Measurements from ENCODE around the gene C11orf24. TPM values are rescaled to one million over a fixed set of nuclear protein-coding genes. Genes with fewer than 3 reads are reported as not detected.

C11orf24 gene
- total RNA-seq, 1 donor from 2014 or later = 26.7 TPM

DNA sequence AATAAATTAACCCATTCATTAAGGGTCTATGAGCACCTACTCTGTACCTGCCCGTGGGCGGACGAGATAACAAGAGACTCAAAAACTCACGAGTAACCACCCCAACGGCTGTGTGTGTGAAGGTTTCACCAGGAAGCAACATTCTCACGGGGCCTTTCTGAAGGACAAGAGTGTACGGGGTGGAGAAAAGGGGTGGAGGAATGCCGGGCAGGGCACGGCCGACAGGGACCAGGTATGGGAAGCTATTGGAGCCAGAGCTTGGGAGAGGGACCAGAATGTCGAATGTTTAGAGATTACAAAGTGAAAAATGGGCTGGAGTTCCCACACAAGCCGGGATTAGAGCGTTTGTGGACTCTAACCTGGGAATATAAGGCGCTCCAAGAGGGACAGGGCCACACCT is 60.2 kb downstream of the C11orf24 start:
- Histone ChIP-seq H3K4me1 (peaks cover 49% of the 10 kb centered on the region), H3K27me3 (no peaks in the 10 kb centered on the region), H3K36me3 (no peaks in the 10 kb centered on the region), H3K27ac (peak overlapping the region; percentile 81), H3K9me3 (no peaks in the 10 kb centered on the region), H3K4me3 (peak overlapping the region; percentile 89)
- DNase-seq = no peak
- TF ChIP-seq, protein P1, sequence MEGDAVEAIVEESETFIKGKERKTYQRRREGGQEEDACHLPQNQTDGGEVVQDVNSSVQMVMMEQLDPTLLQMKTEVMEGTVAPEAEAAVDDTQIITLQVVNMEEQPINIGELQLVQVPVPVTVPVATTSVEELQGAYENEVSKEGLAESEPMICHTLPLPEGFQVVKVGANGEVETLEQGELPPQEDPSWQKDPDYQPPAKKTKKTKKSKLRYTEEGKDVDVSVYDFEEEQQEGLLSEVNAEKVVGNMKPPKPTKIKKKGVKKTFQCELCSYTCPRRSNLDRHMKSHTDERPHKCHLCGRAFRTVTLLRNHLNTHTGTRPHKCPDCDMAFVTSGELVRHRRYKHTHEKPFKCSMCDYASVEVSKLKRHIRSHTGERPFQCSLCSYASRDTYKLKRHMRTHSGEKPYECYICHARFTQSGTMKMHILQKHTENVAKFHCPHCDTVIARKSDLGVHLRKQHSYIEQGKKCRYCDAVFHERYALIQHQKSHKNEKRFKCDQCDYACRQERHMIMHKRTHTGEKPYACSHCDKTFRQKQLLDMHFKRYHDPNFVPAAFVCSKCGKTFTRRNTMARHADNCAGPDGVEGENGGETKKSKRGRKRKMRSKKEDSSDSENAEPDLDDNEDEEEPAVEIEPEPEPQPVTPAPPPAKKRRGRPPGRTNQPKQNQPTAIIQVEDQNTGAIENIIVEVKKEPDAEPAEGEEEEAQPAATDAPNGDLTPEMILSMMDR (IDR thresholded peaks at IDR 0.05) = no peak
- intact Hi-C loops (cut with DNase I) = no loop called here
- no peak for ATAC-seq

Other genes with a start within 250 kb of the C11orf24 start
- 118 TPM for gene NDUFS8, start 241.3 kb downstream of the C11orf24 start, total RNA-seq
- 216 TPM for gene TCIRG1, start 232.9 kb downstream of the C11orf24 start, total RNA-seq
- 53.3 TPM for gene CHKA, start 150.6 kb downstream of the C11orf24 start, total RNA-seq
- gene KMT5B, start 58.7 kb downstream of the C11orf24 start, total RNA-seq = 43.9 TPM
- gene LRP5, start 40.6 kb upstream of the C11orf24 start, total RNA-seq = 101 TPM
- 93.2 TPM for gene PPP6R3, start 188.8 kb upstream of the C11orf24 start, total RNA-seq